Occipital lobe (tissue), 2 donors: Measurements from ENCODE around the gene PPME1. TPM values are rescaled to one million over a fixed set of nuclear protein-coding genes. Genes with fewer than 3 reads are reported as not detected.
A peak's percentile ranks its signal among the peaks of the same experiment; 100 is the strongest.
"Not testable (repeated sequence)": the region's sequence is repeated elsewhere in the genome, so short reads cannot be mapped to it uniquely, and the experiment has no call there.

Experiments used
- DNase-seq: peaks from one replicate; lab custom pipeline; 2025; lab: John Stamatoyannopoulos, UW
- total RNA-seq: library from RNA; depleted of rRNA; stranded (reverse); fragments of >200 nt; gene quantifications from one replicate; pipeline ENCODE4 v1.2.3, GENCODE V29; 2014

The PPME1 gene, protein sequence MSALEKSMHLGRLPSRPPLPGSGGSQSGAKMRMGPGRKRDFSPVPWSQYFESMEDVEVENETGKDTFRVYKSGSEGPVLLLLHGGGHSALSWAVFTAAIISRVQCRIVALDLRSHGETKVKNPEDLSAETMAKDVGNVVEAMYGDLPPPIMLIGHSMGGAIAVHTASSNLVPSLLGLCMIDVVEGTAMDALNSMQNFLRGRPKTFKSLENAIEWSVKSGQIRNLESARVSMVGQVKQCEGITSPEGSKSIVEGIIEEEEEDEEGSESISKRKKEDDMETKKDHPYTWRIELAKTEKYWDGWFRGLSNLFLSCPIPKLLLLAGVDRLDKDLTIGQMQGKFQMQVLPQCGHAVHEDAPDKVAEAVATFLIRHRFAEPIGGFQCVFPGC
- total RNA-seq = 41.6 TPM

- peak; percentile 99 for DNase-seq
These were observed at the start of gene PPME1, which contains the start of gene C2CD3 for GRCh38 chr11:74170694-74171629. Gene PPME1, plus strand, starts transcription at chr11:74171289. Its CDS starts 133 bp downstream, at chr11:74171422. Gene C2CD3, minus strand, starts transcription at chr11:74171002. Its CDS starts 210 bp downstream, at chr11:74170792.

DNA sequence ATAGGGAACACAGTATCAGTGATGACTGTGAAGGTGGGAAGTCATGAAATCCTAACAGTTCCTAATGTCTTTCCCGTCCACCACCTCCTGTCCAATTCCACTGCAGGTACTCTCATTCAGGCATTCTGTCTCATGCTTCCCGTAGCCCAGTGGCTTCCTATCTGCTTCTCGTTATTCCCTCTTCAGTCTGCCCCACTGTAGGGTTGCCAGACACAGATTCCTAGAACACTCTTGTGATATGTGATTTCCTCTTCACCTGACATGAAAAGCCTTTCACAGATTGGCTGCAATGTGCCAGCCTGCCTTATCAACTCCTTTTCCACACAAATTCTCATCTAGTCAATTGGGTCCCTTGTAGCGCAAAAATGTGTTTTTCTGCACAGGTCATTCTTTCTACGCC, 49.3 kb upstream of the PPME1 start:
- no peak for DNase-seq

- no peak for DNase-seq
These were observed 48.1 kb upstream of the PPME1 start for GRCh38 chr11:74123008-74123448.

- not testable (repeated sequence) for DNase-seq
These were observed 42.0 kb upstream of the PPME1 start for GRCh38 chr11:74129121-74129520.

GRCh38 chr11:74132833-74133232, 38.3 kb upstream of the PPME1 start:
- no peak for DNase-seq

DNA sequence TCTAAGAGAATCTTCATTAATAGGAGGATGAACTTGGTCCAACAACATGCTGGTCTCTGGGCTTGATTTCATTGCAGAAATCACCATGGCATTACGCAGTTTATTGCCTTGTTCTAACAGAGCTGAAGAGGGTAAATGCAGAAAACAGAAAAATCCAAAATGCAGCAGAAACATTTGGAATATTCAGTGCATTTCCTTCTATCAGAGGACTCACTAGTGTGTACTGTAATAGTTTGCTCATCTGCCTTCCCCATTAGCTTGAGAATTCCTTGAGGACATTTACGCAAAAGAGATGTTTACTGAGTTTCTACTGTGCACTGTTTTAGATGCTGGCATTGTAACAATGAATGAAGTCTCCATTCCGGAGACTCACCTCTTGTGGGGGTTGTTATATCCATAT, 37.7 kb upstream of the PPME1 start:
- DNase-seq = no peak

- DNase-seq = no peak
These were observed 36.4 kb upstream of the PPME1 start for GRCh38 chr11:74134661-74135060.

DNA sequence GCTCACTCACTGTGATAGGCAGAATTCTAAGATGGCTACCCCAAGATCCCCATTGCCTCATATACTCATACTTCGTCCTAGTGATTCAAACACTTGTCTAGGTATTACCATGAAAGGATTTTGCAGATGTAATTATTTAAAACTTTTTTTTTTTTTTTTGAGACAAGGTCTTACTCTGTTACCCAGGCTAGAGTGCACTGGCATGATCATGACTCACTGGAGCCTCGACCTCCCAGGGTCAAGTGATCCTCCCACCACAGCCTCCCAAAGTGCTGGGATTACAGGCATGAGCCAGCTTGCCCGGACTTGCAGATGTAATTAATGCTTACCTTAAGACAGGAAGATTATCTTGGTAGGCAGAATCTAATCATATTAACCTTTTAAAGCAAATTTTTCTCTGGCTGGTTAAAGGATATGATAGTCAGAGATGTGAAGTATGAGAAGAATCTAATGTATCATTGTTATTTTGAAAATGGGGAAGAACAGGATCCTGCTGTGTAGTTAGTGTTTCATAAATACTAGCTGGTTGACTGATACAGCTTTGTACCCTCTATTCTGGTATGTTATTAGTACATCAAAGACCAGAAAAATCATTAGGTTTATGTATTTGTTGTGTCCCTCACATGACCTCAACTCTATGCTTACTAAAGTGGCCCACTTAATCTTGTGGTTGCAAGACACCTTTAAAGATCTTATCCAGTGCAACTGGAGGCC, 35.8 kb upstream of the PPME1 start:
- DNase-seq = no peak

DNA sequence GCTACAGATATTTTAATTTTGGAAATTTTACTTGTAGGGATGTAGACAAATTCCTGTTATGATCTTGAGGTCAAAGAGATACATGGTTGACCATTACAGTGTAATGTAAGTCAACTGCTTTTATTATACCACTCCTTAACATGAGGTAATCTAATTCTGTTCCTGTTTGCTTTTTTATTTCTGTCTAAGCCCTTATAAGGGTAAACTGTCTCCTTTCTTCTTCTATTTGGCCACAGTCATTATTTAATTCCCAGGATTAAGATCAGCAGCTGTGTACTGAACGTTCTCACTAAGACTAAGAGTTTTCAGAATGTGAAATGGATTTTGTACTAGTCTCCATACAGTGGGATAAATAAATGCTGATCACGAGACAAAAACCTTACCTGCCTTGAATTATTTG, 33.1 kb upstream of the PPME1 start:
- no peak for DNase-seq

DNA sequence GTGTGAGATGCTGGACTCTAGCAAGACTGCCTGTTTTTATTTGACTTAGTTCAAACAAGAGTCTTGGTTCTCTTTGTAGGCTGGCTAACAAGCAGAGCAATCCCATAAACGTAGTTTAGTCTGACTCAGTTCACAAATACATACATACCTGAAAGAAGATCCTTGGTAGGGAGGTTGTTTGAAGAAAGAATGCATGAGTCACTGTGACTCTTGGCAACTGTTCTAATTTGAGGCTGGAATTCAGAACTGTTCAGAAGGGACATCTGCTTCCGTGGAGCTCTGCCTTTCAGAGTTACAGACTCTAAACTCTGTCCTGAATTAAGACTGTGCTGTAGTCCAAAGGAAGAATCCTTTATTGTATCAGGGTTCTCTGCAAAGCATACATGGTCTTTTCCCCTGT, 32.5 kb upstream of the PPME1 start:
- DNase-seq = peak; percentile 16

DNA sequence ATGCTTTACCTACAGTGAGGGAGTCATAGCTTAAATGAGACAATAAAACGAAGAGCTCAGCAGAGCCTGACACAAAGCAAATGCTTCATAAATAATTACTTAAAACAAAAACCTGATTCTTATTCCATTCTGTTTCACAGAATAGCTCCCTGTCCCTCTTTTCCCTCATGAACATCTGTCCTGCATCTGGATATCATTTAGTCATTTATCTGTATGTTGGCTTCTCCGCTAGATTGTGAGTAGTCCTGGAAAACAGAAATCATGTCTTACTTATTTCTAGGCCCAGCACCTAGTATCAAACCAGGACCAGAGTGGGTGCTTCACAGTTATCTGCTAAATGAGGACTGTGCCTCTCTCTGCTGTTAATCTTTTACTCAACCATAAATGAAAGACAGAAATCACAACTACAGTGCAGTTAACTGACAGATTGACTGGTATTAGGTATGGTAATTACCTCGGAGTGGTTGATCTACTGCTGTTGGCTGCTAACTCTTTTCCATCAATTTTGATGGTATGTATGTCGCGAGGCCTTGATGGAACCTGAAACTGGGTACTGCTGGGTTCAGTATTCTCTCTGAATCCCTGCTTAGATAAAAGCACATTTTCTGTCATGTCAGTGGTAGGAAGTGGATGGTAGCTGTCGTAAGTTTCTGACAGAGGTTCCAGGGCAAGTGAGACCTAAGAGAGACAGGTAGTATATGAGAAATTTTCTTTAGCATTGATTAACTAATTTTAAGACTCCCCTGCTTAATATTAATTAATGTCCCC, 31.8 kb upstream of the PPME1 start:
- no peak for DNase-seq

DNA sequence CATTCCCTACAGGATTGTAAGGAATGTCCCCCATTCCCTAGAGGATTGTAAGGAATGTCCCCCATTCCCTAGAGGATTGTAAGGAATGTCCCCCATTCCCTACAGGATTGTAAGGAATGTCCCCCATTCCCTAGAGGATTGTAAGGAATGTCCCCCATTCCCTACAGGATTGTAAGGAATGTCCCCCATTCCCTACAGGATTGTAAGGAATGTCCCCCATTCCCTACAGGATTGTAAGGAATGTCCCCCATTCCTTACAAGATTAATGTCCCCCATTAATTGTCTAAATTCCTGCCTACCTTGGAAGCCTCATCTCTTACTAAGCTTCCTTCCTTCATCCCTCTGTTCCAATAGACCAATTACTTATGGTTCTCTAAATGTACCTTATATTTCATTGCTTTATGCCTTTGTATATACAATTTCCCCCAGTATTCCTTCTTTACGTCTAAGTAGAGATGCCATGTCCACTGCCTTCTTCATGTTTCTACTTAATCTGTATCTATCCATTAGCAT, 31.1 kb upstream of the PPME1 start:
- not testable (repeated sequence) for DNase-seq

DNA sequence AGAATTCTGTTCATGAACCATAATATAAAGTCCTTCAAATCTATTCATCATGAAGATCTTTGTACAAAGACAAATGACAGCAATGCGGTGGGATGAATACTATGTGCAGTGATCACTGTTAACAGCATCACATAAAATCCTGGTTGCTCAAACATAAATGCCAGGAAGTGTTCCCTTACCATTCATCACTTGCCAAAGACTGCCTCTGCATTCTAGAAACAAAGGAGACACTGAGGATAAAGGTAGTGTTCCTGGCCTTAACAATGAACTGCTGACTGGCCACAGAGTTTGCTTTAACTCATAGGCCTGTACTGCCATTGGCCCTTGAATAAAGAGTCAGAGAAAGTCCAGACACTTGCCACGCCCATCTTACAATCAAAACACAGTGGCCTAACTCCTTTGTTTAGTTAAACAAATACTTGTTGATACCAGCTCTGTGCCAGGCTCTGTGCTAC, 29.8 kb upstream of the PPME1 start:
- no peak for DNase-seq

DNA sequence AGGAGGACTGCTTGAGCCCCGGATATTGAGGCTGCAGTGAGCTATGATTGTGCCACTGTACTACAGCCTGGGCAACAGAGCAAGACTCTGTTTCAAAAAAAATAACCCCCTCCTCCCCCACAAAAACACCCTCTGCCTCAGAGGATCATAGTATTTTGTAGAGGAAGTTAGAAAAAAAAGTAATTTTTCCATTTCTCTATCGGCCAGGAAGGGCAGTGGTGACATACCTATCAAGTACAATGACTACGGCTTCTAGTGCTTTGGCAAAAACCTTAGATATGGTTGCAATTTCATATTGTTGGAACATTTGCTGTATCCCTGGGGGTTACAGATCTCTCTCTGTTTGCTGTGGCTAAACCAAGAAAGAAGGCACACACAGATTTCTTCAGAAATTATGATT, 29.2 kb upstream of the PPME1 start:
- DNase-seq = no peak

DNA sequence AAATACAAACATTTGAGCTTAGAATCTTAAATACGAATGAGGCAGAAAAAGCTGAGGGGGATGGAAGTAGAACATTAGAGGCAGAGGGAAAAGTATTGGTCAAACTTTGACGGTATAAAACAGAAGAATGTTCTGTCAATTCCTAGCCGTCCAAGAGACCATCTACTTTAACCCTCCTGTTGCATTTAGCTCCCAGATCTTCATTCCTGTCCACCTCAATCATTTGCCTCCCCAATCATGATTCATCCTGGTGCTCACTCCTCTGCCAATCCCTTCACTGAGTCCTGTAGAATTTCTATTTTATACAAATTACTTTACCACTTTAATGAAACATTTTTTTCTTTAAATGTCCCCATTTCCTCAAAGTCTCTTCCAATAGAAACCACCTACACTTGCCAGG, 28.5 kb upstream of the PPME1 start:
- no peak for DNase-seq

DNA sequence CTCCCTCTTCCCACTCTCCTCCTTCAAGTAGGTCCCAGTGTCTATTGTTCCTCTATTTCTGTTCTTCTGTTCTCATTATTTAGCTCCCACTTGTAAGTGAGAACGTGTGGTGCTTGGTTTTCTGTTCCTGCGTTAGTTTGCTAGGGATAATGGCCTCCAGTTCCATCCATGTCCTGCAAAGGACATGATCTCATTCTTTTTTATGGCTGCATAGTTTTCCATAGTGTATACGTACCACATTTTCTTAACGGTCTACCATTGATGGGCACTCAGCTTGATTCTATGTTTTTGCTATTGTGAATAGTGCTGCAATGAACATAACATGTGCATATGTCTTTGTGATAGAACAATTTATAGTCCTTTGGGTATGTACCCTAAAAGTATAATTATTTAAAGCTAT, 26.5 kb upstream of the PPME1 start:
- DNase-seq = no peak

DNA sequence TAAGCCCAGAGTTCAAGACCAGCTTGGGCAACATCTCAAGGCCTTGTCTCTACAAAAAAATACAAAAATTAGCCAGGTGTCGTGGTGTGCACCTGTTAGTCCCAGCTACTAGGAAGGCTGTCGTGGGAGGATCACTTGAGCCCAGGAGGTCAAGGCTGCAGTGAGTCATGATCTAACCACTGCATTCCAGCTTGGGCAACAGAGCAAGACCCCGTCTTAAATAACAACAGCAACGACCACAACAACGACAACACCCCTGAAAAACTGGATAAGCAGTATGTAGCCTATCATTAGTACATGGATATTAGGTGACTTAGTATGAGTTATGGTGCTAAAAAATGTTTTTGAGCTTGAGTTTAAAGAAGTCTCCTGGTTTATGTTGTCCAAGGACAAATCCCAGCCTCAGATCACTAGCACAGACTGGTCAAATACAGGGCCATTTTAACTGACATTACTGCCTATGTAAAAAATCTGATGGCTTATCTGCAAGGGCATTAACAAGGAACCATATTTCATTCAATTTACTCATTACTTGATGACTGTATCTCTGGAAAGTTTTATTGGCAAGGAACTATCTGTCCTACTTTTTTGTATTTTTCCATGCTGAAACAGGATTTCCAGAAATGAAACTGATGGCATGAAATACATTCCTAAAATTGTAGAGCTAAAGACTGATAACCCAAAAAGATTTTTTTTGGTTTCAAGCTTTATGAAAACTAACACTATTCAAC, 23.7 kb upstream of the PPME1 start:
- no peak for DNase-seq

DNA sequence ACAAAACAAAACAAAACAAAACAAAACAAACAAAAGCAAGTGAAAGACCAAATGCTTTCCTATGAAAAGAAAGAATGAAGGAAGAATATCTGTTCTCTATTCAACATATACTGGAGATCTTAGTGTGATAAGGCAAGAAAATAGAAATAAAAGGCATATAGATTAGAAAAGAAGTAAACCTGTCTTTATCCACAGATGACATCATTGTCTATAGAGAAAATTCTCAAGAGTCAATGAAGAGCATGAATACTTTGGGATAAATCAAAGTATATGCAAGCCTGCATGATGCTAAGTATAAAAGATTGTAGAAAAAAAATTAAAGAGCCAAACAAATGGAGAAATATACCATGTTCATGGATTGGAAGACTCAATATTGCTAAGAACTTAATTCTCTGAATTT, 17.9 kb upstream of the PPME1 start:
- DNase-seq = no peak

GRCh38 chr11:74154620-74155281, 16.3 kb upstream of the PPME1 start:
- DNase-seq = no peak
